ENCODE results near the gene COASY. TPM values are rescaled to one million over a fixed set of nuclear protein-coding genes. Genes with fewer than 3 reads are reported as not detected.
A peak's percentile ranks its signal among the peaks of the same experiment; 100 is the strongest.
"Not testable (repeated sequence)": the region's sequence is repeated elsewhere in the genome, so short reads cannot be mapped to it uniquely, and the experiment has no call there.

The COASY gene
- total and polyA plus RNA-seq, 2 donors from 2014 or later: 71.9 to 145 TPM

- no peak for TF ChIP-seq CTCF (IDR thresholded peaks at IDR 0.05; ENCODE audit: borderline replicate concordance, extremely low read depth, insufficient read depth)
- H3K4me1 ChIP-seq (ENCODE audit: control insufficient read depth in 2 of 3, insufficient read depth in 2 of 3, low read depth in 1 of 3, low read length in 3 of 3): peaks cover 0 to 12% (median 0%) of the 10 kb centered on the region in 3 donors
- peak in 1 of 5 donors; percentile 55 for DNase-seq
- H3K27me3 ChIP-seq (ENCODE audit: control insufficient read depth, insufficient read depth, low read length): no peaks in the 10 kb centered on the region
- H3K36me3 ChIP-seq (ENCODE audit: control insufficient read depth in 2 of 3, insufficient read depth in 3 of 3, low read length in 3 of 3): no peaks in the 10 kb centered on the region
- H3K4me3 ChIP-seq (ENCODE audit: low read length in 3 of 3): peak overlapping the region; percentile 66 to 81 (median 80)
- H3K9ac ChIP-seq (ENCODE audit: low read length in 3 of 3): peak overlapping the region; percentile 70 to 73 (median 71)
- FAIRE-seq: no peak
- H3K9me3 ChIP-seq (ENCODE audit: control insufficient read depth in 2 of 3, insufficient read depth in 1 of 3, low read length in 3 of 3): no peaks in the 10 kb centered on the region
- intact Hi-C loops (cut with DNase I): no loop called here
- peak overlapping the region; percentile 85 to 87 for H3K27ac ChIP-seq (ENCODE audit: low read depth in 2 of 2, low read length in 2 of 2)
Observed at GRCh38 chr17:42555122-42555622, 6.8 kb upstream of the COASY start.

DNA sequence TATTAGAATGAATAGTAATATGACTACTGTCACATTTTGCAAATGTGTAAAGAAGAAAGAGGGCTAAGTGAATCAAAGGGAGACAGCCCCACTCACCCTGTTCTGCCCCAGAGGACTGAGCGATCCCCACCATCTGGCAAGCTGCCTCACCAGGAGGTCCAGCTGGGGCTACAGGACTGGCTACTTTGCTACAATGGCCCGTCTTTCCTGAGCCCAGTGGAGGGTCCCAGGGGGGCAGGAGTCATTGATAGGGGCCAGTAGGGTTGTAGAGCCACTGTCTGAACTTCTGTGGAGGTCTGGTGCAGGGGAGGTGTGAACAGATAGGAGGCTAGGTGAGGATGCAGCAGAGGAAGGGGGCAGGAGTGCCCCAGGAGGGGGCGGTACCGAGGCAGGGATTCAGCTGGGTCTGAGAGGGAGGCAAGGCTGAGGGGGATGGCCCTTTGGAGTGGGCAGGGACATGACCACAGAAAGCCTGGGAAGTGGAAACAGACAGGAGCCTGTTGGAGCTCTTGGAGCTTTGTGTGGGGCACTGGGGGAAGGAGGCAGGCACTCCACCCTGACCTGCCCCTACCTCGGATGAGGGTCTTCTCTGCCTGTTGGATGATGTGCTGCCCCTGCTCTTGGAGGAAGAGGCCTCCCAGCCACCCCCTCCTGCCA lies 5.9 kb upstream of the COASY start:
- H3K4me3 ChIP-seq (ENCODE audit: low read length in 3 of 3); FAIRE-seq; H3K9me3 ChIP-seq (ENCODE audit: control insufficient read depth in 2 of 3, insufficient read depth in 1 of 3, low read length in 3 of 3); H3K27me3 ChIP-seq (ENCODE audit: control insufficient read depth, insufficient read depth, low read length); intact Hi-C loops (cut with DNase I); H3K36me3 ChIP-seq (ENCODE audit: control insufficient read depth in 2 of 3, insufficient read depth in 3 of 3, low read length in 3 of 3); H3K9ac ChIP-seq (ENCODE audit: low read length in 3 of 3); H3K27ac ChIP-seq (ENCODE audit: low read depth in 2 of 2, low read length in 2 of 2): not testable (repeated sequence)
- peaks cover 0 to 12% (median 0%) of the 10 kb centered on the region in 3 donors for H3K4me1 ChIP-seq (ENCODE audit: control insufficient read depth in 2 of 3, insufficient read depth in 2 of 3, low read depth in 1 of 3, low read length in 3 of 3)
- peak in 2 of 5 donors; percentile 29 to 66 for DNase-seq

DNA sequence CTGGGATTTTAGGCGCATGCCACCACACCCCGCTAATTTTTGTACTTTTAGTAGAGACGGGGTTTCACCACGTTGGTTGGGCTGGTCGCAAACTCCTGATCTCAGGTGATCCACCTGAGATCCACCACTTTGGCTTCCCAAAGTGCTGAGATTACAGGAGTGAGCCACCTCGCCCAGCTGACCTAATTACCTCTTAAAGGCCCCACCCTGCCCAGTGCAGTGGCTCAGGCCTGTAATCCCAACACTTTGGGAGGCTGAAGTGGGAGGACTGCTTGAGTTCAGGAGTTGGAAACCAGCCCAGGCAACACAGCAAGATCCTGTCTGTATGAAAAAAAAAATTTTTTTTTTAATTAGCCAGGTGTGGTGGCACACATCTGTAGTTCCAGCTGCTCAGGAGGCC lies 2.9 kb upstream of the COASY start:
- no peaks in the 10 kb centered on the region for H3K27me3 ChIP-seq (ENCODE audit: control insufficient read depth, insufficient read depth, low read length)
- no peak overlapping the region for H3K4me3 ChIP-seq (ENCODE audit: low read length in 3 of 3)
- no peaks in the 10 kb centered on the region for H3K9me3 ChIP-seq (ENCODE audit: control insufficient read depth in 2 of 3, insufficient read depth in 1 of 3, low read length in 3 of 3)
- no peak for TF ChIP-seq CTCF (IDR thresholded peaks at IDR 0.05; ENCODE audit: borderline replicate concordance, extremely low read depth, insufficient read depth)
- H3K4me1 ChIP-seq (ENCODE audit: control insufficient read depth in 2 of 3, insufficient read depth in 2 of 3, low read depth in 1 of 3, low read length in 3 of 3): peaks cover 0 to 26% (median 6%) of the 10 kb centered on the region in 3 donors
- H3K27ac ChIP-seq (ENCODE audit: low read depth in 2 of 2, low read length in 2 of 2): no peak overlapping the region
- no peaks in the 10 kb centered on the region for H3K36me3 ChIP-seq (ENCODE audit: control insufficient read depth in 2 of 3, insufficient read depth in 3 of 3, low read length in 3 of 3)
- no peak overlapping the region for H3K9ac ChIP-seq (ENCODE audit: low read length in 3 of 3)
- intact Hi-C loops (cut with DNase I): no loop called here
- DNase-seq (no peak), FAIRE-seq (no peak)

DNA sequence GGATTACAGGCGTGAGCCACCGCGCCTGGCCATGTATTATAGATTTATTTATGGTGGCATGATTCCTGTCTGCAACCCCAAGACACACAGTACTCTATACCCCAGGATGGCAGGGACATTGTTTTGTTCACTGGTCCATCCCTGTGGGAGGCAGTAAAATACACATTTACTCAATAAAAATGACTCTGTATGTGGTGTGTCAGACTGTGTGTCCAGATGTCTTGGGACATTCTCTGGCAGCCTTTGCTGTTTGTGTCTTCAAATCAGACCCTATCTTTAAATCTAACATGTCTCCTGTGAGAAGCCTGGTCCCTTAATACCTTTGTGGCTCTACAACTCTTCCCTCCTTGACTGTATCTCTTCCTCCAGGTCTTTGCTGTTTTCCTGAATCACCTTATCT lies 1.7 kb upstream of the COASY start:
- Histone ChIP-seq H3K27me3 (ENCODE audit: control insufficient read depth, insufficient read depth, low read length) (no peaks in the 10 kb centered on the region), H3K9me3 (ENCODE audit: control insufficient read depth in 2 of 3, insufficient read depth in 1 of 3, low read length in 3 of 3) (no peaks in the 10 kb centered on the region), H3K4me1 (ENCODE audit: control insufficient read depth in 2 of 3, insufficient read depth in 2 of 3, low read depth in 1 of 3, low read length in 3 of 3) (peaks cover 0 to 28% (median 13%) of the 10 kb centered on the region in 3 donors), H3K4me3 (ENCODE audit: low read length in 3 of 3) (no peak overlapping the region), H3K9ac (ENCODE audit: low read length in 3 of 3) (no peak overlapping the region), H3K36me3 (ENCODE audit: control insufficient read depth in 2 of 3, insufficient read depth in 3 of 3, low read length in 3 of 3) (peaks cover 3 to 11% (median 6%) of the 10 kb centered on the region in 3 donors), H3K27ac (ENCODE audit: low read depth in 2 of 2, low read length in 2 of 2) (no peak overlapping the region)
- DNase-seq: no peak
- TF ChIP-seq CTCF (IDR thresholded peaks at IDR 0.05; ENCODE audit: borderline replicate concordance, extremely low read depth, insufficient read depth): no peak
- no peak for FAIRE-seq
- intact Hi-C loops (cut with DNase I): no loop called here
